ENCODE measurements around the gene CGB8.
A peak's percentile ranks its signal among the peaks of the same experiment; 100 is the strongest.

CGB8 gene

GRCh38 chr19:49091391-49092038, 42.6 kb upstream of the CGB8 start:
- H3K4me3 ChIP-seq (ENCODE audit: low read depth, low read length) = no peak overlapping the region
- no peaks in the 10 kb centered on the region for H3K9me3 ChIP-seq (ENCODE audit: control insufficient read depth, insufficient read depth, low read depth, low read length)
- H3K27ac ChIP-seq (ENCODE audit: extremely low read depth, low read depth, low read length) = no peak overlapping the region
- TF ChIP-seq ZFHX2 (tag by site-specific recombination; conservative IDR thresholded peaks at IDR 0.05) (no peak), ZNF645 (tag by site-specific recombination; IDR thresholded peaks at IDR 0.05) (no peak), HOXC10 (CRISPR knock-in tag; IDR thresholded peaks at IDR 0.05) (no peak), ZNF2 (tag by site-specific recombination; IDR thresholded peaks at IDR 0.05) (no peak), ELK4 (IDR thresholded peaks at IDR 0.05; ENCODE audit: borderline replicate concordance, low read depth, low read length) (no peak), INSM2 (tag by site-specific recombination; IDR thresholded peaks at IDR 0.05) (no peak), ZXDB (tag by site-specific recombination; IDR thresholded peaks at IDR 0.05) (no peak), ZNF561 (tag by site-specific recombination; IDR thresholded peaks at IDR 0.05; ENCODE audit: borderline replicate concordance) (no peak), ZNF548 (tag by site-specific recombination; IDR thresholded peaks at IDR 0.05) (no peak), BCL11B (tag by site-specific recombination; IDR thresholded peaks at IDR 0.05; ENCODE audit: low read depth) (no peak), ZNF510 (tag by site-specific recombination; IDR thresholded peaks at IDR 0.05; ENCODE audit: insufficient replicate concordance) (no peak), ZNF350 (tag by site-specific recombination; IDR thresholded peaks at IDR 0.05) (no peak), ZNF214 (tag by site-specific recombination; IDR thresholded peaks at IDR 0.05; ENCODE audit: borderline replicate concordance) (no peak)
- peaks cover 91 to 95% of the 10 kb centered on the region in 2 experiments for H3K36me3 ChIP-seq (ENCODE audit: control insufficient read depth in 2 of 2, insufficient read depth in 1 of 2, low read length in 2 of 2)
- ChIA-PET POLR2A (interaction anchor here (0.6 kb wide), 1 partner anchor 119 kb away, joined by 6 read pairs; no protein-coding TSS in a partner anchor), CTCF (interaction anchor here (0.6 to 0.9 kb wide), 3 partner anchors 115 to 422 kb away, joined by 3 read pairs; no protein-coding TSS in a partner anchor)
- 0 out of 2 replicates have a peak, but pooled peaks cover 6% of the 10 kb centered on the region for H3K4me1 ChIP-seq (ENCODE audit: control insufficient read depth, insufficient read depth, low read length)

- ChIA-PET CTCF (interaction anchor here (0.6 to 4.0 kb wide), 5 partner anchors 11 to 60 kb away, joined by 3 to 36 read pairs (median 4); no protein-coding TSS in a partner anchor), POLR2A (interaction anchor here (0.6 to 1.2 kb wide), 3 partner anchors 9 to 93 kb away, joined by 3 read pairs; partner anchors contain the start of genes GYS1 and RUVBL2)
- peak overlapping the region; percentile 92 for H3K27ac ChIP-seq (ENCODE audit: extremely low read depth, low read depth, low read length)
- peaks cover 47 to 50% of the 10 kb centered on the region in 2 experiments for H3K36me3 ChIP-seq (ENCODE audit: control insufficient read depth in 2 of 2, insufficient read depth in 1 of 2, low read length in 2 of 2)
- no peak for TF ChIP-seq ZNF704 (tag by site-specific recombination; IDR thresholded peaks at IDR 0.05)
- TF ChIP-seq ZNF670 (tag by site-specific recombination; IDR thresholded peaks at IDR 0.05; ENCODE audit: low read depth) = no peak
- no peaks in the 10 kb centered on the region for H3K9me3 ChIP-seq (ENCODE audit: control insufficient read depth, insufficient read depth, low read depth, low read length)
- peaks cover 5% of the 10 kb centered on the region; the same call in 1 of the 2 replicates for H3K4me1 ChIP-seq (ENCODE audit: control insufficient read depth, insufficient read depth, low read length)
- peak overlapping the region; percentile 89 for H3K4me3 ChIP-seq (ENCODE audit: low read depth, low read length)
Measured at GRCh38 chr19:49086296-49086695, 37.4 kb upstream of the CGB8 start.

- no peaks in the 10 kb centered on the region for H3K9me3 ChIP-seq (ENCODE audit: control insufficient read depth, insufficient read depth, low read depth, low read length)
- peaks cover 5% of the 10 kb centered on the region; the same call in 1 of the 2 replicates for H3K4me1 ChIP-seq (ENCODE audit: control insufficient read depth, insufficient read depth, low read length)
- CTCF ChIA-PET = interaction anchor here (0.6 to 4.0 kb wide), 3 partner anchors 12 to 38 kb away, joined by 3 to 36 read pairs (median 4); no protein-coding TSS in a partner anchor
- peaks cover 42 to 45% of the 10 kb centered on the region in 2 experiments for H3K36me3 ChIP-seq (ENCODE audit: control insufficient read depth in 2 of 2, insufficient read depth in 1 of 2, low read length in 2 of 2)
- POLR2A ChIA-PET = interaction anchor here (0.6 to 1.2 kb wide), 3 partner anchors 10 to 92 kb away, joined by 3 read pairs; partner anchors contain the start of genes GYS1 and RUVBL2
- H3K4me3 ChIP-seq (ENCODE audit: low read depth, low read length) = peak overlapping the region; percentile 89
- peak overlapping the region; percentile 92 for H3K27ac ChIP-seq (ENCODE audit: extremely low read depth, low read depth, low read length)
- TF ChIP-seq ZNF133 (tag by site-specific recombination; IDR thresholded peaks at IDR 0.05) = 0 out of 2 replicates have a peak, but pooled peaks have one; percentile 6
- TF ChIP-seq ZNF239 (tag by site-specific recombination; IDR thresholded peaks at IDR 0.05) = no peak
Measured at GRCh38 chr19:49085868-49086232, 36.9 kb upstream of the CGB8 start.
